Astrocyte (in vitro differentiated cells and primary cell): ENCODE results near the gene FBXO48. TPM values are rescaled to one million over a fixed set of nuclear protein-coding genes. Genes with fewer than 3 reads are reported as not detected.

Source experiments
- DNase-seq: peaks from one replicate; pipeline ENCODE4 v3.0.0-alpha.2; 2010; ENCODE audit warnings: low read depth
- FAIRE-seq: peaks from 2 replicates; lab custom pipeline; 2011; peaks lifted over from hg19 to GRCh38; lab: Jason Lieb, UNC
- H2AFZ ChIP-seq: 2 replicates; pipeline ENCODE4 v1.6.0; 2012; ENCODE audit warnings: low read depth, low read length, inconsistent platforms
- H3K27ac ChIP-seq: 2 replicates; pipeline ENCODE4 v1.5.1; 2011; ENCODE audit warnings: low read depth, low read length, inconsistent platforms
- H3K27me3 ChIP-seq: 2 replicates; pipeline ENCODE4 v1.6.0; 2011; ENCODE audit warnings: low read length, inconsistent platforms; ENCODE audit not compliant: insufficient read depth
- H3K36me3 ChIP-seq: 2 replicates; pipeline ENCODE4 v1.5.1; 2011; ENCODE audit warnings: low read length, inconsistent platforms; ENCODE audit not compliant: insufficient read depth
- H3K4me1 ChIP-seq: 2 replicates; pipeline ENCODE4 v1.5.1; 2011; ENCODE audit warnings: low read length, inconsistent platforms; ENCODE audit not compliant: insufficient read depth
- H3K4me2 ChIP-seq: 2 replicates; pipeline ENCODE4 v1.6.0; 2012; ENCODE audit warnings: low read length, inconsistent platforms
- H3K4me3 ChIP-seq: 2 replicates; pipeline ENCODE4 v1.5.1; 2011; ENCODE audit warnings: low read depth, mild to moderate bottlenecking, low read length, inconsistent platforms; ENCODE audit not compliant: insufficient read depth
- H3K79me2 ChIP-seq: 2 replicates; pipeline ENCODE4 v1.6.0; 2012; ENCODE audit warnings: mild to moderate bottlenecking, low read length, inconsistent platforms; ENCODE audit not compliant: insufficient read depth
- H3K9ac ChIP-seq: 2 replicates; pipeline ENCODE4 v1.6.0; 2012; ENCODE audit warnings: mild to moderate bottlenecking, low read length, inconsistent platforms
- H3K9me3 ChIP-seq: 2 replicates; pipeline ENCODE4 v1.5.1; 2012; ENCODE audit warnings: low read depth, mild to moderate bottlenecking, low read length, inconsistent platforms; ENCODE audit not compliant: insufficient read depth
- H4K20me1 ChIP-seq: 2 replicates; pipeline ENCODE4 v1.6.0; 2012; ENCODE audit warnings: low read length, inconsistent platforms; ENCODE audit not compliant: insufficient read depth
- H3K27ac Mint-ChIP-seq: one replicate; pipeline ENCODE4 v1.8.0; 2021; ENCODE audit warnings: mild to moderate bottlenecking, mixed read lengths; ENCODE audit not compliant: unreplicated experiment
- H3K27me3 Mint-ChIP-seq: one replicate; pipeline ENCODE4 v1.8.0; 2021; ENCODE audit warnings: low read depth, mixed read lengths; ENCODE audit not compliant: unreplicated experiment
- H3K36me3 Mint-ChIP-seq: one replicate; pipeline ENCODE4 v1.8.0; 2021; ENCODE audit warnings: low read depth, mixed read lengths; ENCODE audit not compliant: unreplicated experiment
- H3K4me1 Mint-ChIP-seq: one replicate; pipeline ENCODE4 v1.8.0; 2021; ENCODE audit warnings: low read depth, mixed read lengths; ENCODE audit not compliant: unreplicated experiment
- H3K4me3 Mint-ChIP-seq: one replicate; pipeline ENCODE4 v1.8.0; 2021; ENCODE audit warnings: mild to moderate bottlenecking, moderate library complexity, mixed read lengths; ENCODE audit not compliant: unreplicated experiment
- H3K9me3 Mint-ChIP-seq: one replicate; pipeline ENCODE4 v1.8.0; 2021; ENCODE audit warnings: mild to moderate bottlenecking, mixed read lengths; ENCODE audit not compliant: unreplicated experiment
- EZH2 ChIP-seq: IDR thresholded peaks from 2 replicates; pipeline ENCODE4 v1.6.1; 2012; ENCODE audit warnings: mild to moderate bottlenecking, low read length, inconsistent platforms; ENCODE audit not compliant: insufficient read depth
- total RNA-seq: library from RNA; stranded (reverse); gene quantifications from 2 replicates; pipeline ENCODE4 v1.2.1, GENCODE V29; 2021
- TF ChIP-seq, protein P1 (sequence below): IDR thresholded peaks from 2 replicates; pipeline ENCODE4 v1.5.1; 2011; ENCODE audit warnings: low read depth, mild to moderate bottlenecking, inconsistent platforms, low read length, moderate library complexity; ENCODE audit not compliant: insufficient read depth

The FBXO48 gene
- total RNA-seq, 1 donor from 2014 or later: 0.54 TPM

DNA sequence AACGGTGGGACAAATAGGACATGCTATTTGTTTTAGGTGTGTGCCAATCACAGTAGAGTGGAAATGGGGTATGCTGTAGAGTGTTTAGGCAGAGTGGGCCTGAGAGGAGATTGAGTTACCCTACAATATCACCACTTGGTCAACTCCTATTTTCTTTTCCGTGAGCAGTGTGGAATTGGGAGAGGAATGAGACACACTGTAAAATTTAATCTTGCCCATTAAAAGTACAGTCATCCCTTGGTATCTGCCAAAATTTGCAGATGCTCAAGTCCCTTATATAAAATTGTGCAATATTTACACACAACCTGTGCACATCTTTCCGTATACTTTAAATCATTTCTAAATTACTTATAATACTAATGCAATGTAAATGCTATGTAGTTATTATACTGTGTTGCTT lies 12.4 kb downstream of the FBXO48 start:
- FAIRE-seq (no peak), DNase-seq (no peak)
- Mint-ChIP-seq H3K36me3 (no peaks in the 10 kb centered on the region), H3K27ac (no peak overlapping the region), H3K4me3 (no peak overlapping the region), H3K9me3 (no peaks in the 10 kb centered on the region), H3K4me1 (peaks cover 5% of the 10 kb centered on the region), H3K27me3 (no peaks in the 10 kb centered on the region)
- no peaks in the 10 kb centered on the region for H3K9me3 ChIP-seq
- H3K36me3 ChIP-seq: no peaks in the 10 kb centered on the region
- no peak overlapping the region for H2AFZ ChIP-seq
- H3K79me2 ChIP-seq: no peaks in the 10 kb centered on the region
- no peak overlapping the region for H3K9ac ChIP-seq
- no peak for TF ChIP-seq EZH2
- TF ChIP-seq, protein P1, sequence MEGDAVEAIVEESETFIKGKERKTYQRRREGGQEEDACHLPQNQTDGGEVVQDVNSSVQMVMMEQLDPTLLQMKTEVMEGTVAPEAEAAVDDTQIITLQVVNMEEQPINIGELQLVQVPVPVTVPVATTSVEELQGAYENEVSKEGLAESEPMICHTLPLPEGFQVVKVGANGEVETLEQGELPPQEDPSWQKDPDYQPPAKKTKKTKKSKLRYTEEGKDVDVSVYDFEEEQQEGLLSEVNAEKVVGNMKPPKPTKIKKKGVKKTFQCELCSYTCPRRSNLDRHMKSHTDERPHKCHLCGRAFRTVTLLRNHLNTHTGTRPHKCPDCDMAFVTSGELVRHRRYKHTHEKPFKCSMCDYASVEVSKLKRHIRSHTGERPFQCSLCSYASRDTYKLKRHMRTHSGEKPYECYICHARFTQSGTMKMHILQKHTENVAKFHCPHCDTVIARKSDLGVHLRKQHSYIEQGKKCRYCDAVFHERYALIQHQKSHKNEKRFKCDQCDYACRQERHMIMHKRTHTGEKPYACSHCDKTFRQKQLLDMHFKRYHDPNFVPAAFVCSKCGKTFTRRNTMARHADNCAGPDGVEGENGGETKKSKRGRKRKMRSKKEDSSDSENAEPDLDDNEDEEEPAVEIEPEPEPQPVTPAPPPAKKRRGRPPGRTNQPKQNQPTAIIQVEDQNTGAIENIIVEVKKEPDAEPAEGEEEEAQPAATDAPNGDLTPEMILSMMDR: no peak
- no peaks in the 10 kb centered on the region for H4K20me1 ChIP-seq
- H3K4me1 ChIP-seq: peaks cover 4% of the 10 kb centered on the region
- H3K27ac ChIP-seq: no peak overlapping the region
- H3K27me3 ChIP-seq: no peaks in the 10 kb centered on the region
- H3K4me3 ChIP-seq: no peak overlapping the region
- no peak overlapping the region for H3K4me2 ChIP-seq

- no peak for TF ChIP-seq EZH2
- Mint-ChIP-seq H3K4me3 (no peak overlapping the region), H3K27ac (no peak overlapping the region), H3K9me3 (no peaks in the 10 kb centered on the region), H3K27me3 (no peaks in the 10 kb centered on the region), H3K4me1 (peaks cover 3% of the 10 kb centered on the region), H3K36me3 (no peaks in the 10 kb centered on the region)
- Histone ChIP-seq H3K79me2 (no peaks in the 10 kb centered on the region), H4K20me1 (no peaks in the 10 kb centered on the region), H3K36me3 (no peaks in the 10 kb centered on the region), H3K9ac (no peak overlapping the region), H3K4me1 (peaks cover 4% of the 10 kb centered on the region), H3K4me3 (no peak overlapping the region), H3K9me3 (peaks cover 3% of the 10 kb centered on the region), H3K4me2 (no peak overlapping the region), H3K27ac (no peak overlapping the region), H2AFZ (no peak overlapping the region), H3K27me3 (no peaks in the 10 kb centered on the region)
- FAIRE-seq (no peak), DNase-seq (no peak)
Observed at GRCh38 chr2:68453761-68454360, 13.2 kb downstream of the FBXO48 start.

GRCh38 chr2:68452158-68452900 lies 14.8 kb downstream of the FBXO48 start:
- no peak for FAIRE-seq
- DNase-seq: no peak
- no peaks in the 10 kb centered on the region for H3K36me3 Mint-ChIP-seq

More at GRCh38 chr2:68452158-68452900, 14.8 kb downstream of the FBXO48 start:
- Mint-ChIP-seq H3K27ac (no peak overlapping the region), H3K4me1 (no peaks in the 10 kb centered on the region), H3K27me3 (no peaks in the 10 kb centered on the region), H3K4me3 (no peak overlapping the region), H3K9me3 (no peaks in the 10 kb centered on the region)
- Histone ChIP-seq H3K27me3 (no peaks in the 10 kb centered on the region), H3K9me3 (peaks cover 6% of the 10 kb centered on the region), H3K4me3 (no peak overlapping the region), H3K27ac (no peak overlapping the region), H3K36me3 (no peaks in the 10 kb centered on the region), H3K4me1 (no peaks in the 10 kb centered on the region), H2AFZ (no peak overlapping the region), H3K4me2 (no peak overlapping the region), H3K9ac (no peak overlapping the region), H4K20me1 (no peaks in the 10 kb centered on the region), H3K79me2 (no peaks in the 10 kb centered on the region)
- TF ChIP-seq EZH2: no peak
- TF ChIP-seq, protein P1: no peak
